SK-N-SH treated with all-trans-retinoic acid at 6 μM for 48 hours (cell line): Measurements from ENCODE around the gene STX11.

Source experiments
- ATAC-seq: fragments of 200-7000 bp; cut with Tn5 transposase; 3 replicates; pipeline ENCODE4 v1.9.1; 2020; ENCODE audit warnings: mild to moderate bottlenecking, moderate library complexity
- ARNTL ChIP-seq: fragments of 450-650 bp; formaldehyde crosslinking; IDR thresholded peaks from 2 replicates; pipeline ENCODE4 v1.5.0; 2020; ENCODE audit warnings: low read depth, mild to moderate bottlenecking, moderate library complexity, borderline replicate concordance
- BACH2 ChIP-seq: fragments of 250-450 bp; sonication (Bioruptor Pico); IDR thresholded peaks from 2 replicates; pipeline ENCODE4 v1.9.0; 2021; ENCODE audit warnings: mild to moderate bottlenecking, borderline replicate concordance
- CSDC2 ChIP-seq: fragments of 250-450 bp; sonication (Bioruptor Pico); IDR thresholded peaks from 2 replicates; pipeline ENCODE4 v1.5.0; 2020; ENCODE audit warnings: mild to moderate bottlenecking, moderate library complexity
- ESRRG ChIP-seq: fragments of 250-450 bp; sonication (Bioruptor Pico); IDR thresholded peaks from 2 replicates; pipeline ENCODE4 v1.6.1; 2021; ENCODE audit warnings: mild to moderate bottlenecking
- ISL1 ChIP-seq: fragments of 250-450 bp; sonication (Bioruptor Pico); IDR thresholded peaks from 2 replicates; pipeline ENCODE4 v2.1.2; 2022; ENCODE audit warnings: mild to moderate bottlenecking, moderate library complexity
- OSR1 ChIP-seq: fragments of 250-450 bp; sonication (Bioruptor Pico); IDR thresholded peaks from 2 replicates; pipeline ENCODE4 v1.8.0; 2022; ENCODE audit warnings: moderate library complexity, mild to moderate bottlenecking, inconsistent platforms
- RARB ChIP-seq: fragments of 250-450 bp; sonication (Bioruptor Pico); IDR thresholded peaks from 2 replicates; pipeline ENCODE4 v1.8.0; 2021; ENCODE audit warnings: mild to moderate bottlenecking, moderate library complexity
- SNAI2 ChIP-seq: fragments of 250-450 bp; sonication (Bioruptor Pico); IDR thresholded peaks from 2 replicates; pipeline ENCODE4 v1.5.0; 2020; ENCODE audit warnings: mild to moderate bottlenecking, moderate library complexity
- TCF4 ChIP-seq: fragments of 250-450 bp; sonication (Bioruptor Pico); IDR thresholded peaks from 2 replicates; pipeline ENCODE4 v1.8.0; 2021; ENCODE audit warnings: mild to moderate bottlenecking, moderate library complexity, borderline replicate concordance
- TOX ChIP-seq: fragments of 250-450 bp; sonication (Bioruptor Pico); IDR thresholded peaks from 2 replicates; pipeline ENCODE4 v1.8.0; 2021; ENCODE audit warnings: mild to moderate bottlenecking, moderate library complexity, borderline replicate concordance
- ZFP3 ChIP-seq: fragments of 250-450 bp; sonication (Bioruptor Pico); IDR thresholded peaks from 2 replicates; pipeline ENCODE4 v1.5.0; 2020; ENCODE audit warnings: mild to moderate bottlenecking, moderate library complexity
- ZNF565 ChIP-seq: fragments of 450-650 bp; formaldehyde crosslinking; conservative IDR thresholded peaks from 2 replicates; pipeline ENCODE4 v1.5.0; 2020; ENCODE audit warnings: low read depth, mild to moderate bottlenecking, moderate library complexity
- ZNF70 ChIP-seq: fragments of 450-650 bp; formaldehyde crosslinking; IDR thresholded peaks from 2 replicates; pipeline ENCODE4 v1.5.0; 2020; ENCODE audit warnings: mild to moderate bottlenecking, moderate library complexity
- ZNF8 ChIP-seq: fragments of 450-650 bp; formaldehyde crosslinking; IDR thresholded peaks from 2 replicates; pipeline ENCODE4 v1.5.0; 2020; ENCODE audit warnings: mild to moderate bottlenecking, moderate library complexity
- TF ChIP-seq, protein P1 (sequence below): fragments of 250-450 bp; sonication (Bioruptor Pico); IDR thresholded peaks from 2 replicates; pipeline ENCODE4 v1.8.0; 2020; ENCODE audit warnings: mild to moderate bottlenecking, moderate library complexity, borderline replicate concordance
- TF ChIP-seq, protein P2 (sequence below): fragments of 250-450 bp; sonication (Bioruptor Pico); IDR thresholded peaks from 2 replicates; pipeline ENCODE4 v1.5.1; 2020; ENCODE audit warnings: low read depth, mild to moderate bottlenecking, moderate library complexity
- TF ChIP-seq, protein P3 (sequence below): fragments of 250-450 bp; sonication (Bioruptor Pico); IDR thresholded peaks from 2 replicates; pipeline ENCODE4 v1.8.0; 2021; ENCODE audit warnings: low read depth, mild to moderate bottlenecking, moderate library complexity, borderline replicate concordance

The STX11 gene

DNA sequence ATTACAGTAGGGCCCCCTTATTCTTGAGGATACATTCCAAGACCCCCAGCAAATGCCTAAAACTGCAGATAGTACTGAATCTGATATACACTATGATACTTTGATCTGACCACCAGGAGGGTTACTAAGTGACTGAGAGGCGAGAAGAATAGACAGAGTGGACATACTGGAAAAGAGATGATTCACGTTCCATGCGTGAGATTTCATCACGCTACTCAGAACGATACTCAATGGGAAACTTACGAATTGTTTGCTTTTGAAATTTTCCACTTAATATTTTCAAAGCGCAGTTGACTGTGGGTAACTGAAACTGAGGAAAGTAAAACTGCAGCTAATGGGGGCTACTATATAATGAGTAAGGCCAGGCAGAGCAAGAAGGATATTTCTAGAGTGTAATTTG, 60.8 kb downstream of the STX11 start:
- TF ChIP-seq, protein P1, sequence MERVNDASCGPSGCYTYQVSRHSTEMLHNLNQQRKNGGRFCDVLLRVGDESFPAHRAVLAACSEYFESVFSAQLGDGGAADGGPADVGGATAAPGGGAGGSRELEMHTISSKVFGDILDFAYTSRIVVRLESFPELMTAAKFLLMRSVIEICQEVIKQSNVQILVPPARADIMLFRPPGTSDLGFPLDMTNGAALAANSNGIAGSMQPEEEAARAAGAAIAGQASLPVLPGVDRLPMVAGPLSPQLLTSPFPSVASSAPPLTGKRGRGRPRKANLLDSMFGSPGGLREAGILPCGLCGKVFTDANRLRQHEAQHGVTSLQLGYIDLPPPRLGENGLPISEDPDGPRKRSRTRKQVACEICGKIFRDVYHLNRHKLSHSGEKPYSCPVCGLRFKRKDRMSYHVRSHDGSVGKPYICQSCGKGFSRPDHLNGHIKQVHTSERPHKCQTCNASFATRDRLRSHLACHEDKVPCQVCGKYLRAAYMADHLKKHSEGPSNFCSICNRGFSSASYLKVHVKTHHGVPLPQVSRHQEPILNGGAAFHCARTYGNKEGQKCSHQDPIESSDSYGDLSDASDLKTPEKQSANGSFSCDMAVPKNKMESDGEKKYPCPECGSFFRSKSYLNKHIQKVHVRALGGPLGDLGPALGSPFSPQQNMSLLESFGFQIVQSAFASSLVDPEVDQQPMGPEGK (CRISPR knock-in tag) = no peak
- TF ChIP-seq ARNTL (CRISPR knock-in tag) (no peak), SNAI2 (CRISPR knock-in tag) (no peak), ISL1 (CRISPR knock-in tag) (no peak), RARB (CRISPR knock-in tag) (no peak), OSR1 (CRISPR knock-in tag) (no peak), CSDC2 (no peak), ZFP3 (CRISPR knock-in tag) (no peak)
- TF ChIP-seq, protein P2, sequence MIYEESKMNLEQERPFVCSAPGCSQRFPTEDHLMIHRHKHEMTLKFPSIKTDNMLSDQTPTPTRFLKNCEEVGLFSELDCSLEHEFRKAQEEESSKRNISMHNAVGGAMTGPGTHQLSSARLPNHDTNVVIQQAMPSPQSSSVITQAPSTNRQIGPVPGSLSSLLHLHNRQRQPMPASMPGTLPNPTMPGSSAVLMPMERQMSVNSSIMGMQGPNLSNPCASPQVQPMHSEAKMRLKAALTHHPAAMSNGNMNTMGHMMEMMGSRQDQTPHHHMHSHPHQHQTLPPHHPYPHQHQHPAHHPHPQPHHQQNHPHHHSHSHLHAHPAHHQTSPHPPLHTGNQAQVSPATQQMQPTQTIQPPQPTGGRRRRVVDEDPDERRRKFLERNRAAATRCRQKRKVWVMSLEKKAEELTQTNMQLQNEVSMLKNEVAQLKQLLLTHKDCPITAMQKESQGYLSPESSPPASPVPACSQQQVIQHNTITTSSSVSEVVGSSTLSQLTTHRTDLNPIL = no peak
- TF ChIP-seq, protein P3, sequence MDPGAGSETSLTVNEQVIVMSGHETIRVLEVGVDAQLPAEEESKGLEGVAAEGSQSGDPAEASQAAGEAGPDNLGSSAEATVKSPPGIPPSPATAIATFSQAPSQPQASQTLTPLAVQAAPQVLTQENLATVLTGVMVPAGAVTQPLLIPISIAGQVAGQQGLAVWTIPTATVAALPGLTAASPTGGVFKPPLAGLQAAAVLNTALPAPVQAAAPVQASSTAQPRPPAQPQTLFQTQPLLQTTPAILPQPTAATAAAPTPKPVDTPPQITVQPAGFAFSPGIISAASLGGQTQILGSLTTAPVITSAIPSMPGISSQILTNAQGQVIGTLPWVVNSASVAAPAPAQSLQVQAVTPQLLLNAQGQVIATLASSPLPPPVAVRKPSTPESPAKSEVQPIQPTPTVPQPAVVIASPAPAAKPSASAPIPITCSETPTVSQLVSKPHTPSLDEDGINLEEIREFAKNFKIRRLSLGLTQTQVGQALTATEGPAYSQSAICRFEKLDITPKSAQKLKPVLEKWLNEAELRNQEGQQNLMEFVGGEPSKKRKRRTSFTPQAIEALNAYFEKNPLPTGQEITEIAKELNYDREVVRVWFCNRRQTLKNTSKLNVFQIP (CRISPR knock-in tag) = no peak
- no peak for ATAC-seq

DNA sequence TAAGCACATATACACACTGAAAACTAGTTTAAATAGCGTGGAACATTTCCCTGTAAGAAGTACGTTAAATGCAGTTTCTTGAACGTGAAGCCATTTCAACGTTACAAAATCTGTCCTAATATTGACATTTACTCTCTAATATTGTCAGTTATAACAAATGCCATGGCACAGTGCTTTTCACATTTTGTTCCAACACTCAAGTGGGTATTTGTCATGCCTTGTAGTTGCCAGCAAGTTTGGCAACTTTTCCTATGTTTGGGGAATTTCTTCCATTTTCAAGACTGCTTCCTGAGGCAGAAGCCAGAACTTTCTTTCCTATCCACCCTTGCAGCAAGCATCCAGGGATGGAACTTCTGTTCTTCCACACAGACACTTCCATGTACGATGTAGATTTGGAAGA, 63.0 kb downstream of the STX11 start:
- no peak for ATAC-seq
- TF ChIP-seq ESRRG (CRISPR knock-in tag) (no peak), ZFP3 (CRISPR knock-in tag) (no peak)
- TF ChIP-seq, protein P3 (CRISPR knock-in tag) = no peak

DNA sequence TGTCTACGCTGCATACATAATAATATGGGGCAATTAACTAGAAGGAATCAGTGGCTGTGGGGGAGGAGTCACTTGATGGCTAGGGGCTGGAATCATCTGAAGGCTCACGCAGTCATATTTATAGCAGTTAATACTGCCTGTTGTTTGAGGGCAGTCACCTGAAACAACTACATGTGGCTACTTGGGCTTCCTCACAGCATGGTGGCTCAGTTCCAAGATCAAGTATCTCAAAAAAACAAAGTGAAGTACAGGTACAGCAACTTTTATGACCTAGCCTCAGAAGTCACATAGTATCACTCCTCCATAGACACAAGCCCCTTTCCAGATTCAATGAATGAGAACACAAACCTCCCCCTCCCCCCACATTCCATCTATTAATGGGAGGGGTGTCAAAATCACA, 63.7 kb downstream of the STX11 start:
- no peak for ATAC-seq
- 0 out of 2 replicates have a peak, but pooled peaks have one; percentile 32 for TF ChIP-seq ZNF565 (CRISPR knock-in tag)
- no peak for TF ChIP-seq ARNTL (CRISPR knock-in tag)

DNA sequence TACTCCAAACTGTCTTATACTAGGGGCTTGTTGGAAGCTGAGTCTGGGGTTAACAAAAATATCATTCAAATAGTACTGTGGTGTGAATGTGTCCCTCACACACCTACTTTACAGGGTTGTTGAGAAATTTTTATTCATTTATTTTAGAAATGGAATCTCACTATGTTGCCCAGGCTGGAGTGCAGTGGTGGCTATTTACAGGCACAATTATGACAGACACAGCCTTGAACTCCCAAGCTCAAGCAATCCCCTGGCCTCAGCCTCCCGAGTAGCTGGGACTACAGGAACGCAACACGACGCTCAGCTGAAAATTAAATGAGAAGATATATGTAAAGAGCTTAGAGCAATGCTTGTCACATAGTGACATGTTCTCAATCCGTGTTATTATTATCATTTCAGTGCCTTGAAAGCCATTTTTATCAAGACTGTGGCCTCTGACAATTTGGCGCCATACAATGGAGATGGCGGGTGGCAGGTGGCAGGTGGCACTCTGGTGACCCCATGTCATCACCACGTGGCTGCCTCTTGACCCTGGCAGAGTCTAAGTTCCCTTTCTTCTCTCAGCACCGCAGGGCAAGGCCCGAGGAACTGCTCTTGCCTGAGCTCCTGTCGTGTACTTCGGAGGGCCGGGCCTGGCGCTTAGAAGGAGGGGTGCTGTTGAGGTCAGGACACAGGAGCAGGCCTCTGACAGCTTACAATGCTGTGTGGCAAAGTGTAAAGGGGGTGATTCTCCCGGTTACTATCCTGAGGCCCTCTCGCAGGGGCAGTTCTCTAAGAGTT, 64.5 kb downstream of the STX11 start:
- TF ChIP-seq SNAI2 (CRISPR knock-in tag) (no peak), TOX (CRISPR knock-in tag) (no peak), ISL1 (CRISPR knock-in tag) (no peak), ZNF565 (CRISPR knock-in tag) (no peak), ESRRG (CRISPR knock-in tag) (no peak), ZNF70 (CRISPR knock-in tag) (no peak), TCF4 (CRISPR knock-in tag) (no peak)
- no peak for ATAC-seq

DNA sequence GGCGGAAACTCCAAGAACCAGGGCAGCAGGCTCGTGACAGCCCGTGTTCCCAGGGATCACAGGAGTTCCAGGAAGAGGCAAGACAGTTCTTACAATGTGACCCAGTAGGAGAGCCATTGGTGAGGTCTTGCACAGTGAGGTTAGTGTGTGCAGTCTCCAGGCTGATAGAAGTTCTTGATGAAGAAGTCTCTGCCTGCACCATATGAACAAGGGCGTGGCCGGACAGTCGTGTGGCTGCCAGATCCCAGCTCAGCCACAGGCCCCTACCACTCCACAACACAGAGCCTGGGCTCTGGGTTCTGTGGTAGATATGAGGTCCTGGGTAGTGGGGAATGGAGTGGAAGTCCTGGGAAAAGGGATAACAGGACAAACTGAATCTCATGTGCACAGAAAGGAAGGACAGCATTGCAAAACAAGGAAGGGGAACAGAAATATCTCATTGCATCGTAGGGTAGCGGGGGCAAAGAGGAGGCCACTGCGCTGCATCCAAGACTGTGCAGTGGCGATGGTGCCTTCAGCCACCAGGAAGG, 65.2 kb downstream of the STX11 start:
- TF ChIP-seq CSDC2 (no peak), ZNF8 (CRISPR knock-in tag) (no peak), BACH2 (CRISPR knock-in tag) (no peak)
- ATAC-seq = peak; percentile 34
